Activated CD4-positive, CD25-positive, alpha-beta regulatory T cell treated with anti-CD3 and anti-CD28 coated beads, Interleukin-2, amount 50 U/mL, for 24 hours (primary cell): ENCODE results near the gene MAPK7.

Experiments used
- ATAC-seq, 2 donors: fragments of 150-1000 bp; cut with Tn5 transposase; one replicate each; pipeline ENCODE4 v1.10.0; 2021; ENCODE audit warnings: mild to moderate bottlenecking in 1 of 2, moderate library complexity in 1 of 2

MAPK7 gene

DNA sequence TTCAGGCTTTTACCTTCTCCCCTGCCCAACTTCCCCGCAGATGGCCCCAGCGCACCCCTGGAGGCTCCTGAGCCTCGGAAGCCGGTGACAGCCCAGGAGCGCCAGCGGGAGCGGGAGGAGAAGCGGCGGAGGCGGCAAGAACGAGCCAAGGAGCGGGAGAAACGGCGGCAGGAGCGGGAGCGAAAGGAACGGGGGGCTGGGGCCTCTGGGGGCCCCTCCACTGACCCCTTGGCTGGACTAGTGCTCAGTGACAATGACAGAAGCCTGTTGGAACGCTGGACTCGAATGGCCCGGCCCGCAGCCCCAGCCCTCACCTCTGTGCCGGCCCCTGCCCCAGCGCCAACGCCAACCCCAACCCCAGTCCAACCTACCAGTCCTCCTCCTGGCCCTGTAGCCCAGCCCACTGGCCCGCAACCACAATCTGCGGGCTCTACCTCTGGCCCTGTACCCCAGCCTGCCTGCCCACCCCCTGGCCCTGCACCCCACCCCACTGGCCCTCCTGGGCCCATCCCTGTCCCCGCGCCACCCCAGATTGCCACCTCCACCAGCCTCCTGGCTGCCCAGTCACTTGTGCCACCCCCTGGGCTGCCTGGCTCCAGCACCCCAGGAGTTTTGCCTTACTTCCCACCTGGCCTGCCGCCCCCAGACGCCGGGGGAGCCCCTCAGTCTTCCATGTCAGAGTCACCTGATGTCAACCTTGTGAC, 3.6 kb downstream of the MAPK7 start:
- no peak for ATAC-seq

DNA sequence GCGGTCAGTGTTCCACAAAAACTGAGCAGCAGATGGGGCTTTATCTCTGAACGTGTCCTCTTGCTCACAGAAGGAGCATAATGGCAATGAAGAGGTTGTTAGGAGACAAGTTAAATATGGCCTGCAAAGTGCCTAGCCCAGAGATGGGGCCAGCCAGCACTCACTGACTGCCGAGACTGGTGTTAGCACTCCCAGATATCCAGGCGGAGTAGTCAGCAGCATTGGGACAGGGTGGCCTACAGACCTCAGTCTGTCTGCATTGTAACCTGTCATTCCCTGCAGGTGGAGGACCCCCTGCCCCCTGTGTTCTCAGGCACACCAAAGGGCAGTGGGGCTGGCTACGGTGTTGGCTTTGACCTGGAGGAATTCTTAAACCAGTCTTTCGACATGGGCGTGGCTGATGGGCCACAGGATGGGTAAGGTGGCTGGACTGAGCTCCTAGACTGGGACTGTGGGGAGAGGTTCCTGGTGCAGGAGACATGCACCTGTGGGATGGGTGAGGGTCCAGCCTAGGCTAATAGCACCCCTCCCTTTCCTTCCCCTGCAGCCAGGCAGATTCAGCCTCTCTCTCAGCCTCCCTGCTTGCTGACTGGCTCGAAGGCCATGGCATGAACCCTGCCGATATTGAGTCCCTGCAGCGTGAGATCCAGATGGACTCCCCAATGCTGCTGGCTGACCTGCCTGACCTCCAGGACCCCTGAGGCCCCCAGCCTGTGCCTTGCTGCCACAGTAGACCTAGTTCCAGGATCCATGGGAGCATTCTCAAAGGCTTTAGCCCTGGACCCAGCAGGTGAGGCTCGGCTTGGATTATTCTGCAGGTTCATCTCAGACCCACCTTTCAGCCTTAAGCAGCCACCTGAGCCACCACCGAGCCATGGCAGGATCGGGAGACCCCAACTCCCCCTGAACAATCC, 4.5 kb downstream of the MAPK7 start:
- no peak for ATAC-seq

DNA sequence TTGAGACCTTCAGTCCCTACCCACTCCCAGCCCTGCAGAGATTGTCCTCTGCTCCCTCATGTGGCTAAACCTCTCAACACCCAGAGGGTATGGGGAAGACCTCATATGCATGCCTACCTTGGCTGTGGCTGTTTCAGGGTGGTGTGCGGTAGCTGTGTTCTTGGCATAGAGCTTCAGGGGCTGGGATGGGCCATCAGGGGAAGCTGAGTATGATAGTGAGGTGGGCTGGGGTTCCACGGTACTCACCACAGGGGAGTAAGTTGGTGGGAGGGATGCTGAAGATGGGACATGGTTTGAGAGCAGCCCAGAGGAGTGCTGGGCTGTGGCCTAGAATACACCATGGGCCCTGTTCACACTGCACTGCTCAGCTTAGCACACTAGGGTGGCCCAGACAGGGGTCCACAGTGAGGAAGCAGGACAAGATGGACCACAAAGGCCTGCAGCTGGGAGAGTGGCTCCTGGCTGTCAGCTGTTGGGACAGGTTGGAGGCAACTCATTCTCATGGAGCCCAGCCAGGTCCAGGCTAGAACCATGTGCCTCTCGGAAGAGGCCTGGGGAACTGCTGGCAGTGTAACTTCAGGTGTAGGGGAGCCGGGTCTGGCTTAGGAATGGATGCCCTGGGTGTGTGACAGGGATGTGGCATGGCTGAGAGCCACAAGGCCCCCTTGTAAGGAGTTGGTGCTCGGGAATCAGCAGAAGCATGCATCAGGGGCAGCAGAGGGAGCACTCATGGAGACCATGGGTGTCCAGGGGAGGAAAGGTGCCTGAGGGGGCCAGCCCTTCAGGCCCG, 5.6 kb downstream of the MAPK7 start:
- no peak for ATAC-seq

DNA sequence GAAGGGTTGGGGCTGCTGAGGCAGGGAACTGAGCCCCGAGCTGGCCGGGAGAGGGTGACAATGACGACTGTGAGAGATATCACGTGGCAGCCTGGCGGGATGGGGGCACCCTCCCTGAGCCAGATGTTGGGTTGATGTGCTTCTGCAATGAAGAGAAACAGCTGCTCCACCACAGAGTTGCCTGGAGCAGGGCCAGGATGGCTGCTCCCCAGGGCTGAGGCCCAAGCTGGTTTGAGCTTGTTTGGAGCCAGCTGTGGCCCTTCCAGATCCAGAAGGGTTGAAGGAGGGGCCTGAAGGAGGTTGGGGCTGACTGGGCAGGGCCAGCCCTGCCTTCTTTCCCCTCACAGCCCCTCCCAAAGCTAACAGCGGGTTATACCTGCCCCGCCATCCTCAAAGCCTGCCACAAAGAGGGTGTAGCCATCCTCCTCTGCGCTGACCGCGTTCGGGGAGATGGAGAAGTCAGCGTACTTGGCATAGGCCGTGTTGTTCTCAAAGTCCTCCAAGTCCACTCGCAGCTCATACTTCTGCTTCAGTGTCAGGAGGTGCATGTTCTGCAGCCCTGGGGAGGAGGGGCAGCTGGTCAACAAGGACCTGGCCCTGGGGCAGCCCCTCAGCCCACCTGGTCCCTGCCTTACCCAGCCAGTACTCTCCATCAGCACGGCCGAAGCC, 6.6 kb downstream of the MAPK7 start:
- no peak for ATAC-seq

DNA sequence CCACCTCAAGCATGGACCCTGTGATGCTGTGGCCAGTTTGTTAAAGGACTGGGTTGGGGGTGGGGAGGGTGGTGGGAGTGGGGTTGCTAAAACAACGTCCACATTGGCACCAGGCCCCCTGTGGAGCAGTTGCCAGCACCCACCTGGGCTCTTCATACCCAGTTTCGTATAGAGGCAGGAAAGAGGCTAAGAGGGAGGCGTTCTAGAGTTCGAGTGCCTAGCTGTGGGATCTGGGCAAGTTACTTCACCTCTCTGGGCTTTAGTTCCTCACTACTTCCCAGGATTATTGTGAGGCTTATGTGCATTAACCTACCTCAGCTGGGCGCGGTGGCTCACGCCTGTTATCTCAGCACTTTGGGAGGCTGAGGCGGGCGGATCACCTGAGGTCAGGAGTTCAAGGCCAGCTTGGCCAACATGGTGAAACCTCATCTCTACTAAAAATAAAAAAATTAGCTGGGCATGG, 7.3 kb downstream of the MAPK7 start:
- no peak for ATAC-seq

DNA sequence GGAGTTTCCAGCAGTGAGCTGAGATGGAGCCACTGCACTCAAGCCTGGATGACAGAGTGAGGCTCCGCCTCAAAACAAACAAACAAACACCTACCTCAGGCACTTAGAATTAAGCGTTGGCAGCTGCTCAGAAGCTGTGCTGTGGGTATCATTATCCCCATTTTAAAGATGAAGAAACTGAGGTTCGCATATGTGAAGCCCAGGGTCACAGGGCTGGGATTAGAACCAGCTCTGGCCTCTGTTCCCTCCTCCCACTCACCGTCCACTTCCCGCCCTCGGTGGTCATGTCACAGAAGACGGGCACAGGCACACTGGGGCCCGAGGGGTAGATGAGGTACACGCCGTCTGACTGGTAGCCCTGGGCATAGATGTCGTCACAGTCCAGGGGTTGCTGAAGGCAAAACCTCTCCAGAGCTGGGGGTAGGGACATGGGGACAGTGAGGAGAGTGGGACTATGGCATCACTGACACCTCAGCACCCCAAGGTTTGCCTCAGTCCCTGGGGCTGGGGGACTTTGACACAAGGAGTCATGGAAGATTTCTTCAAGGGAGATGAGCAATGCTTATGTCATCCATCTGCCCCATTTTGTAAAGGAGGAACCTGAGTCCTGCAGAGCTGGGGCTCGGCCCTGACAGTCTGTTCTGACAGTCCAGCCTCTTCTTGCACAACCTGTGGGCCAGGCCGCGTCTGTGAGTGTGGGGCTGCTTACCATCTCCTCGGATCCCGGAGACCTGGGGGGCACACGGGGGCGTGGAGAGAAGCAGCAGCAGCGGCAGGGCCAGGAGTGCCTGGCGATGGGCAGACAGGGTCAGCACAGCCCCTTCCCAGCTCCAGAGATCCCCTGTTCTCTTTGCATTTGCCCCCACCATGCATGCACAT, 8.0 kb downstream of the MAPK7 start:
- peak; percentile 33 to 53 for ATAC-seq

DNA sequence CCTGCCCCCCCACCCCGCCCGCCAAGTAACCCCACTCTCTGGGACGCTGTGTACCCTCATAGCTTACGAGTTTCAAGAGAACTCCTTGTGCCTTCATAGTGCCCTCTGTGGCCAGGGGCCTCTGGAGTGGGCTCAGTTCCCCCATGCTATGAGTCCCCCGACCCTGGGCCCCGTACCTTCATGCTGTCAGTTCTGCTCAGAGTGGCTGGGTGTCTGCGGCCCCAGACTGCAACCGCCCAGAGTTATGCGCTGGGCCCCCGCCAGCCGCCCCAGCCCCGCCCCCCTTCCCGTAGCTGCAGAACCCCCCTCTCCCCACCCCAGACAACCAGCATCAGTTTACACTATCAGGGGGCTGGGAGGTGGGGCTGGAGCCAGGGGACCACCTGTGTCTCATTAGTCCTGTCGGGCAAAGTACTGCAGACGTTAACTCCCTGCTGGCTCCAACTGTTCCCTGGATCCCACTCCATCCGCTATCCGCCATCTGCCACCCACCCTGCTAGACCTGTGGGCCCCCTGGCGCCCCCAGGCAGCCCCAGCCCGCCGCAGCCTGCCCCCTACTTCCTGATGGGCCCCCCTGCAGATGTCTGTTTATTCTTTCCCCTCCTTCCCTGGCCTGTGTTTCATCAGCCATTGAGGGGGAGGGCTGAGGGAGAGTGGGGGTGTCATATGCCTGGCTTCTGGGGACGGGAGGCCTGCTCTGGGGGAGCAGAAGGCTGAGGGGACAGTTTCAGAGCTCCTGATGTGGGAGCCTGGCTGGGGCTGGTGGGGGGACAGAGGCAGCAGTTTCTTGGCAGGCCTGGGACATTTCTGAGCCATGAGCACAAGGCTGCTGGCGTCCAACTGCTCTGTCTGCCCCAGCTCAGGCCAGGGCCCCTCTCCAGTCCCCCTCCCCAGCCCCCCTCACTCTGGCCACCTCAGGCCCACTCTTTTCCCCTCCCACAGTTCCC, 8.9 kb downstream of the MAPK7 start, which contains the start of gene MFAP4:
TSS of gene MFAP4 (minus strand) at position 217 of the 947 bp plus-strand sequence. CDS start at position 182, 35 bp downstream.
- ATAC-seq, result no peak

DNA sequence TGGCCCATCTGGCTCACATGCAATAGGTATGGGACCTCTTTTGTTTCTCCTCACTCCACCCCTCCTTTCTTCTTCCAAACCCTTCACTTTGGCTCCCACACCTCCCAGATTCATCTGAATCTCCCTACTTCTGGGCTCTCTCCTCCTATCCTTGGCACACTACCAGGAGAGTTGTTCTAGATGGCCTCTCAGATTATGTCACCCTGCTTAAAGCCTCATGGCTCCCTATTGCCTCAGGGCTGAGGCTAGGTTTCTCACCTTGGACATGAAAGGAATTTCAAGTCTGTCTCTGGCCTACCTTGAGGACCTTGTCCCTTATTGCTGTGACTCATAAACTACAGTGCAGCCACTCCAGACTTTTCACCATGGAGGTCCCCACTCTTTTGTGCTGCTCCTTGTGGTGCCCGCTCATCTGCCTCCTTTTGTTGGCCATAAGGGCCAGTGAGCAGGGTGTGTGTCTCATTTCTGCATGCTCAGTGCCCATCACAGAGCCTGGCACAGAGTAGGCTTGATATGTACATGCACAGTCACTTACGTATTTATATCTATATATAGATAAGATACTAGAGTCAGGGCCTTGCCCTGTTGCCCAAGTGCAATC, 9.7 kb downstream of the MAPK7 start:
- ATAC-seq, result no peak

DNA sequence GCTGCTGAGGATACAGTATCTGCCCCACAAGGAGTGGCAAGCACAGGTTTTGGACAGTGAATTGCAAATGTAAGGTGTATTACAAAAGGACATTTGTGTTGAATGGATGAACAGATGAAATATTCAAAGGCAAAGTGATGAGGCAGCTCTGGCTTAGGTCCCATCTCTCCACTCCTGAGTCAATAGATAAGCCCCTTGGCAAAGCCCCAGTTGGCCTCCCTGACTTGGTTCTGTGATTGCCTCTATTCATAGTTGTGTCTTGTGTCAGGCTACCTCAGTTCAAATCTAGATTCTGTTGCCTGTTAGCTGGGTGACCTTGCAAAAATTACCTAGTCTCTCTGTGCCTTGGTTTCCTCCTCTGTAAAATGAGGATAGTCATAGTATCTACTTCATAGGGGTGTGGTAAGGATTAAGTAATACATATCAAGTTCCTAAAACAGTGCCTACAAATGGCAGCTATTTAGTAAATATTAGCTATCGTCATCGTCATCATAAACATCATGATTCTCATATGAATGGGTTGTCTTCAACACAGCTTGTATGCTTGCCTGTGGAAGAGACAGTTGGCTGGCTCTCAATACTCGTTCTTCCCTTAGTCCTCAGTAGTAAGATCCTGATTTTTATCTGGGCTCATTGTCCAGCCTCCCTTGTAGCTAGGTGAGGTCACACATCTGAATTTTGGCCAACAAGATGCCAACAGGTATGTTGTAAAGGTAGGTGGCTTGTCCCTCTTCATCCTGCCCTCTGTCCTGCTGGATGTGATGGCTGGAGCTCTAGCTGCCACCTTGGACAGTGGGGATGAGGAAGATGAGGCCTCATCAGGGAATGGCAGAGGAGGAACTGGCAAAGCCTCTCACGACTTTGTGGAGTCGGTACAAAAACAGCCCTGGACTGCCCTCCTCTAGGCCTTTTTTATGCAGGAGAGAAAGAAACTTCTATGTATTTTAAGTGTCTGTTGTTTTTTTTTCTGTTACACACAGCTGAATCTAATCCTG, 10.8 kb downstream of the MAPK7 start:
- ATAC-seq, result no peak

DNA sequence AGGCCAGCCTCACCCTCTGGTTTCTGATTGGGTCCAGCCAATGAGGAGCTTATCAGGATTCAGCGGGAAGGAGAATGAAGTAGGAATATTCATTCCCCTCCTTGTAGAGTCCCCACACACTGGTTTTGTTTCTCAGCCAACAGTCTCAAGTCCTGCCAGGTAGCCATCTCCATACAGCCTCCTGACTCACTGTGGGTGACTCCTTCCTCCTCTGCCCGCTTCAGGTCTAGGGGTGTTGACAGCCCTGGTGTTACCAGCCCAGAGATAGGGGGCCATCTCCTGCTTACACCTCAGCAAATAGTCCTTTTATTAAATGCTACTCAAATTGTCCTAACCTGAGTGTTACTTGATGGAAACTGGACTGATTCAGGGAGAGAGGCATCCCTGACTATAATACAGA, 12.7 kb downstream of the MAPK7 start:
- ATAC-seq, result no peak

DNA sequence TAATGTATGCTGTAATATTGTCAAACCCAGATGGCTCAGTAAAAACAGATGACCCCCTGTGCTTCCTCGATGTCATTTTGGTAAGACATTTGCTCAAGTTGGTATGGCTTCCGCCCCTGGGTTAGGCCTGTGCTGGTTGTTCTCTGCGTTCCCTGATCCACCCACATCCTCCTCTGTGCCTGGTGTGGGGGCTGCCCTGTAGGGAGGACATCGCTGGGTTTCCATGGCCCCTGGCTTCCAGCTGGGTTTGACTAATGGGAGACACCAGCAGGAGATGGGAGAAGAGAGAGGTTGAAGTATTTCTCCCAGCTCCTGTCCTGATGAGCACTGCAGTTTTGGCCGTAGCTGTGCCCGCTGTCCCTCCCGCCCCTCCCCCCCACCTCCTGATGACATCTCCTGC, 13.1 kb downstream of the MAPK7 start:
- ATAC-seq, result no peak

DNA sequence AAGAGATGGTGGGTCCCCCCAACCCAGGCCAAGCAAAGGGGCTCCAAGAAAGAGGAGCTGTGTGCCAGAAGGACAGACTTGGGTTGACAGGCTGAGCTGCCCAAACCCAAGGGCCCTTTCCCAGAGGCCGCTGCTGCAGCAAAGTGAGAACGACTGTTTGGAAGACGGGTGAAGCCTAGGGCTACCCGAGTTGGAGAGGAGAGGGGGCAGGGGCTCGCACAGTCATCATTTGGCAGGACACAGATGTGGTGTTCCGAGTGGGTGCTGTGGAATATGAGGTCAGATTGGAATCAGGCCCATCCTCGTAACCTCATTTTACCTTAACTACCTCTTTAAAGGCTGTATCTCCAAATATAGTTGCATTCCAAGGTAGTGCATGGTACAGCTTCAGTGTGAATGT, 14.0 kb downstream of the MAPK7 start:
- ATAC-seq, result no peak

DNA sequence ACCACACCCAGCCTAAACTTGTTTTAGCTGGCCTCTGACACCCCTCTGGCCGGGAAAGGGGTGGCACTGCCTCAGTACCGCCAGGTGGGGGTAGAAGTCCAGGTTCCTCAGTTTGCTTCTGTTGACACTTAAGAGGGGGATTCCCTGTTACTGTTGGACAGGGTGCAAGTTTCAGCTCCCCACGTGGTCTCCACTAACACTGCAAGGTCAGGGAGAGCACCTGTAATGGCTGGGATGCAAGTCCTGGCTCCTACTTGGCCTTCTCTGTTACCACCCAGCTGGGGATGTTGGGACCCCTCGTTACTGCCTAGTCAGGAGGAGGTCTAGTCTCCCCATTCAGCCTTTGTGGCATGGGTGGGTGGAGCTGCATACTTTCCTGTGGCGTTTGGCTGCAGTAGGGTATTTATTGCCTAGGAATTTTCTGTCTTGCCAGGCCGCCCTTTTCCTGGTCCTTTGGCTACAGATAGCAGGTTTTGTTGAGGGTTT, 19.3 kb downstream of the MAPK7 start:
- no peak for ATAC-seq

DNA sequence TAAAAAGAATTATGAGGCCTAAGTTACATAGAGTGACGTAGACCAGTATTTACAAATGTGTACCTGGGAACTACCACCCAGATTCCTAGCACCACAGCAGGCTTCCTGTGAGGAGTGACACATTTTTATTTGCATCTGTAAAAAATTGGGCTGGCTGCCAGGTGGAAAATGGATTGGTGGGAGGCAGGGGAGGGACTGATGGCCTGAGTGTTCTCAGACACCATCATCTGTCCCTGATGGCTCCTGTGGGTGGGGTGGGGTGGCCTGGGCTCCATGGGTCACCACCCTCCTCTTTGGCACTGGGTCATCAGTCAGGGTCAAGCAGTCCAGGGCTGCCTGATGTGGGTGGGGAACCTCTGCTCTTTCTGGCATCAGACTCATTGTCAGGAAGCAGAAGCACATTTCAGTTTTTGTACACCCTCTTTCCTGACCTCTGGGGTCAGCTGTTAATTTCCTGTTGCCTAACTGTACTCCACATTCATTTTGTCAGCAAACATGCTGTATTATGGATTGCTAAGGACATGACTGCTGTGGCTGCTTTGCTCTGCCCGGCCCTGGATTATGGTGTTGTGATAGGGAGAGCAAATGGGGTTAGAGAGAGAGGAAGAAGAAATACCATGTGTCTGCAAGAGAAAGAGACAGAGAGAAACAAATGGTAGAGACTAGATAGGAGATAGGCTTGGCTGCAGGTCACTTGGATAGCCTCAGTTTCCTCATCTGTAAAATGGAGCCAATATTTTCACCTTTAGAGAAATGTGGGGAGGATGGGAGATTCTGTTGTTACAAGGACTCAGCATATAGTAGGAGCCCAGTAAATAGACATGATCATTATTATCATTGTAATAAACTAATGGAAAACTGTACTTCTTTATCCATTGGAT, 20.2 kb downstream of the MAPK7 start:
- no peak for ATAC-seq

DNA sequence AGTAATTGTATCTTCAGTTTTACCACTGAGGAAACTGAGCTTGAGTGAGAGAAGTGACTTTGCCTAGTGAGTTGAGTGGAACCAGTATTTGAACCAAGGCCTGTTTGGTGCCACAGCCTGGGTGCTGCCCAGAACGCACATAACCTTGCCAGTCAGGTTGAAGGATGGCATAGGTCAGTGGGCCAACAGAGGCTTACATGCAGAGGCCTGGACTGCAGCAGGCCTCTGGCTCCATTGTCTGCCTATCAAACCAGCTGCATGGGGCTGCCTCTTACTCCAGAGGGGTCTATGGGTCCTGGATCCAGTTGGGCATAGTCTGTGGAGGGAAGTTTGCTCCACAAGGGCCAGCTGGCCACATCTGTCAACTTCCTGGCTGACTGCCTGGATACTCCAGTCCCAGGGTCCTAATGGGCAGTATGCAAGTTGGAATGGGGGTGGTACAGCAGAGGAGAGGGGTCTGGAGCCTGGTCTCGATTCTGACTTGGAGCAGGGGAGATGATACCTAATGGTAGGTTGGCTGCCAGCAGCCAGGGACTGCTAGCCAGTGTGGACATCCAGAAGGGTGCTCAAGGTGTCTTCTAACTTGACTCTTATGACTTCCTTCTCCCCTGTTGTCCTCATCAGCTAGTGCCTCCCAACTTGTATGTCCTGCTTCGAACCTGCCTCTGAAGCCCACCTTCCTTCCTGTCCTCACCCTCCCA, 21.6 kb downstream of the MAPK7 start:
- no peak for ATAC-seq

DNA sequence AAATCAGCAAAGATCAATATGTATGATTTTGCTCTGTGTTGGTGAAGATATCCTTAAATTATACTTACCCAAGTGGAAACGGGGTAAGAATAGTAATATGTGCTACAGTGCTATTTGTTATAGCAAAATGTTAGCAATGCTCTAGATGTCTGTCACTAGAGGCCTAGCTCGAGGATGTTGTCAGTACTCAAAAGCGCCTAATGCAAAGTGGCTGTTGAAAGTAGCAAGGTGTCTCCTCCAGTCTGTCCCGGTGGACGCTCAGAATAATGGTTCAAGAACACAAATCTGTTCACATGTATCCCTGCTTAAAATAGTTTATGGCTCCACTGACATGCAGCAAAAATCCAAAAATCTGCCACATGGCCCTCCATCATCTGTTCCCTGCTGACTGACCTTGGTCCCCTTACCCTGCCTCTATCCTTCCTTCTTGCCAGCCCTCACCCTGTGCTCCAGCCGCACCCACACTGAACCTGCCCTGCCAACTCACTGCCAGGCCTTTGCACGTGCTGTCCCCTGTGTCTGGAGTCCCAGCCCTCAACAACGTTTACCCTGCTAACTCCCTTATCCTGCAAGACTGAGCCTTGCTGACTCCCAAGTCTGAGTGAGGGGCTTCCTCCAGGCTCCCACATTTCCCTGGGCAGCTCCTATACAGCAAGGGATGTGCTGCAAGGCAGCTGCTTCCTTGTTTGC, 23.2 kb downstream of the MAPK7 start:
- no peak for ATAC-seq
